ENCODE measurements around the gene NTM.

NTM gene

DNA sequence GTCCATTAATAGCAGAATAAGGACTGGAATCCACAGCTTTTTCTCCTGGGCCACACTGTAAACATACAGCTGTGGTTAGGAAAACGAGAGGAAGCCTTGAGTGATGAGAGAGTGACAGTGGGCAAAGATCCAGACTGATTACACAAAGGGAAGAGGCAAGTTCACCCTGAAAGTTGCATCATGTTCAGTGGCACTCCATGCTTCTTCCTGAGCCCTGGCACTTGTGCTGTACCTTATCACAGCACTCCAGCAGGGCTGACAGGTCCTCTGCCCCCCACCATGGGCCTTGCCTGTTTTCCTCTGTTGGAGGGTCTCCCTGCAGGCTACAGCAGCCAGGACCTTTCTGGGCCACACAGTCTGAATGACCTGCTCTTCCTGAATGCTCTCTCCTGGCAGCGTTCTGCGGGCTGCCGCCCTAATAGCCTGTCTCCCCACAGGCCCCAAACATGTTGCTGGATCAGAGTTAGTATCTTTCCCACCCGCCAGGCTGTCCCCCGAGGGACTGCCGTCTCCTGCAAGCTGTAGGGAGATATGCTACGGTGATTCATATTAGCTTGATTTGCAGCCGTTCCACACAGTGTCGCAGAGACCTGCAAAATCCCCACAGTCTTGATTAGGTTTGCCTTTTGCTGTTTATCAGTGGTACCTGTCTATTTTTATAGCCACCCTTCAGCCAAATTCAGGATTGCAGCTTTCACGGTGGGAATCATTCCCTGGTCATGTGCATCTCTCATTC, 60.2 kb downstream of the NTM start:
- TF ChIP-seq, protein P1, sequence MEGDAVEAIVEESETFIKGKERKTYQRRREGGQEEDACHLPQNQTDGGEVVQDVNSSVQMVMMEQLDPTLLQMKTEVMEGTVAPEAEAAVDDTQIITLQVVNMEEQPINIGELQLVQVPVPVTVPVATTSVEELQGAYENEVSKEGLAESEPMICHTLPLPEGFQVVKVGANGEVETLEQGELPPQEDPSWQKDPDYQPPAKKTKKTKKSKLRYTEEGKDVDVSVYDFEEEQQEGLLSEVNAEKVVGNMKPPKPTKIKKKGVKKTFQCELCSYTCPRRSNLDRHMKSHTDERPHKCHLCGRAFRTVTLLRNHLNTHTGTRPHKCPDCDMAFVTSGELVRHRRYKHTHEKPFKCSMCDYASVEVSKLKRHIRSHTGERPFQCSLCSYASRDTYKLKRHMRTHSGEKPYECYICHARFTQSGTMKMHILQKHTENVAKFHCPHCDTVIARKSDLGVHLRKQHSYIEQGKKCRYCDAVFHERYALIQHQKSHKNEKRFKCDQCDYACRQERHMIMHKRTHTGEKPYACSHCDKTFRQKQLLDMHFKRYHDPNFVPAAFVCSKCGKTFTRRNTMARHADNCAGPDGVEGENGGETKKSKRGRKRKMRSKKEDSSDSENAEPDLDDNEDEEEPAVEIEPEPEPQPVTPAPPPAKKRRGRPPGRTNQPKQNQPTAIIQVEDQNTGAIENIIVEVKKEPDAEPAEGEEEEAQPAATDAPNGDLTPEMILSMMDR (IDR thresholded peaks at IDR 0.05; ENCODE audit: insufficient read depth, low read depth, low read length, missing control alignments): no peak
- no peak for DNase-seq (ENCODE audit: low read depth)

DNA sequence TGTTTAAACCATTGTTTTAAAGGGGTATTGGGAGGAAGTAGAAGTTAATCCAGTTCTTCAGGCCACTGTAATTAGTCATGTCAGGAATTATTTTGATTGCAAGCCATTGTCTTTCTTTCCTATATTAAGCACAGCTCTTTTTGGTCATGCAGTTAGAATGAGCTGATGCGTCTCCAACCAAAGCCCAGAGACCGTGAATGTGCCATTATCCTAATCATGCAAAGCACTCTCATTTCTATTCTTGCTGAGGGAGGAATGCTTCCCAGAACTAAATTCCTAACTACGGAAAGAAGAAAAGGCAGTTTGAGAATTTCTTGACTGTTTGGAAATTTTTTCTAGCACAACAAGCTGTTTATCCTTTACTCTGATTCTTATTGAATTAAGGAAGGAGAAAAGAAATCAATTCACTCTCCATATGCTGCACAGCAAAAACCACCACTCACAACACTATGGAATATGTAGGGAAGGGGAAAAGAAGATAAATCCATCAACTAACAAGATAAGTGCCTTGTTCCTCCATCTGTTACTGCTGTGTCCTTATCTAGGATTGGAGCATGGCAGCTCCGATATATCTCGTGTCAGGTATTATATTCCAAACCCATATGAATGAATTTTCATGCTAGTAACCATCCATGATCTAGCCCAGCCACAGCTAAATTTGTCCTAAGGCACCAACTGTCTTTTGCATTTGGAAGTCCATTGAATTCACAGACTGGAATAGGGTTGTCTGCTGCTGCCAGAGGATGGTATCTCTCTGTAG, 70.8 kb downstream of the NTM start:
- DNase-seq (ENCODE audit: low read depth): no peak
- TF ChIP-seq, protein P1 (IDR thresholded peaks at IDR 0.05; ENCODE audit: insufficient read depth, low read depth, low read length, missing control alignments): no peak
- H3K4me3 ChIP-seq (ENCODE audit: low read depth, low read length): no peak overlapping the region

More for the DNA sequence above, 60.2 kb downstream of the NTM start:
- H3K4me3 ChIP-seq (ENCODE audit: low read depth, low read length): no peak overlapping the region

- no peak overlapping the region for H3K4me3 ChIP-seq (ENCODE audit: low read depth, low read length)
- no peak for DNase-seq (ENCODE audit: low read depth)
- TF ChIP-seq, protein P1 (IDR thresholded peaks at IDR 0.05; ENCODE audit: insufficient read depth, low read depth, low read length, missing control alignments): no peak
These were observed 76.3 kb downstream of the NTM start for GRCh38 chr11:131446590-131447275.

DNA sequence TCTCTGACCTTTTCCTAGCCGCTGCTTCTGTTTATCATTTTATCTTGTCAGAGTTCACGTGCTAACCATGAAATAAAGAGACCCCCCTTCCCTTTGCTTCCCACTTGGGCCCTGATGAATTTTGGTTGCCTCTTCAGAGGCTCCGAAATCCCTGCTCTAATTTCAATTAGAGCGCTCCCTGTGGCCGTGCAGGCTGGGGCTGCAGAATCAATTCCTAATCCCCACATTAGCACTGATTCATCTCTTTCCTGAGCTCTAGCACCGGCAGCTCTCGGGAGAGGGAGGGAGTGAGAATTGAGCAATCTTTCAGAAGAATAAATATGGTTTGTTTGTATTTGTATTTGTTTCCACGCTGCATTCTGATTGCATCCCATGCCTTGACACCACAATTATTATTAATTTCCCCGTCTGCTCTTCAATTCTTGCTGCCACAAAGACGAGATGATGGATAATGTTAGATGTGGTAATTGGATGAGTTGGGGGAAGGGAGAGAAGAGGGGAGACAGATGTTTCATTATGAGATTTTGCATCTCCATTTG, 76.9 kb downstream of the NTM start:
- TF ChIP-seq, protein P1 (IDR thresholded peaks at IDR 0.05; ENCODE audit: insufficient read depth, low read depth, low read length, missing control alignments): no peak
- DNase-seq (ENCODE audit: low read depth): no peak
- H3K4me3 ChIP-seq (ENCODE audit: low read depth, low read length): no peak overlapping the region

- no peak for DNase-seq (ENCODE audit: low read depth)
- TF ChIP-seq, protein P1 (IDR thresholded peaks at IDR 0.05; ENCODE audit: insufficient read depth, low read depth, low read length, missing control alignments): no peak
- H3K4me3 ChIP-seq (ENCODE audit: low read depth, low read length): no peak overlapping the region
These were observed 77.5 kb downstream of the NTM start for GRCh38 chr11:131447898-131448297.

DNA sequence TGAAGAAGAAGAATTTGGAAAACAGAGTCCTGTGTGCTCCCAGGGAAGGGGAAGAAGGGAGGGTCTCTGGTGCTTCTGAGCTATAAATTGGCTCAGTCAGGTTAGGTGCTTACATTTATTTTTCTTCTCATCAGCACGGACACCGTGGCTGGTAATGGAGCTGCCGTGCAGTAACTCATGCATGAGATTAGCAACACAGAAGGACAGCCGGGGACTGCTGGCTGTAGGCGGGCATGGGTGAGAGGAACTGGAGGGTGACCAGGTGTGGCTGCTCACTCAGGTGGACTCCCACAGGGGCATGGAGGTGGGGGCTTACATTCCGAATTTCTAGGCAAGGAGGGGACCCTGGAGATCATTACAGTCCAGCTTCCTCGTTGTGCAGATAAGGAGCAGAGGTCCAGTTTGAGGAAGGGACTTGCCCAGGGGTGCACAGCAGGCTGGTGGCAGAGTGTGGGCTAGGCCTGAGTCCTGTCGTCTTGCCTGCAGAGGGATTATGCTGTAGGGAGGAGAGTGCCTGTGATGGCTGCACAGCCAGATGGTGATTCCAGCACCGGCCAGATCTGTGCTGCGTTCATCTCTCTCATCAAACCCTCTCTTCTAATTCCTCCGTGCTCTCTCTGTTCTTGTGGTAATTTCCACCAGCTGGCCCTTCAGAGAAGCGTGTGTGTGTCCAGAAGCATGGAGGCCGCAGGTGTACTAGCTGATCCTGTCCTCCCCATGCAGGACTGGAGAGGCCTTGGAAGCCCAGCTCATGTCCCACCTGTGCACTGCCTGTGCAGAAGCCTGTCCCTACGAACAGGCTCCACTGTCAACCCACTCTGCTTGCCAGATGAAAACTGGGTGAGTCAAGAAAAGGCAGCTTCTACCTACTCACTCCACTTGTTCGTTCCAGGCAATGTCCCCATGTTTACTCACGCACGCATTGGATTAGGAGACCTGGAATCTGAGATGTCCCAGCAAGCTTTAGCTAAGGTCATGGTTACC, 78.9 kb downstream of the NTM start:
- no peak overlapping the region for H3K4me3 ChIP-seq (ENCODE audit: low read depth, low read length)
- TF ChIP-seq, protein P1 (IDR thresholded peaks at IDR 0.05; ENCODE audit: insufficient read depth, low read depth, low read length, missing control alignments): no peak
- no peak for DNase-seq (ENCODE audit: low read depth)

All from GM12865 (cell line).